GM12878 (cell line): ENCODE results near the gene CEND1.

Experiments used
- NR2C2 ChIP-seq: IDR thresholded peaks from 2 replicates; pipeline ENCODE4 v1.6.1; 2011; ENCODE audit warnings: borderline replicate concordance, low read depth; ENCODE audit not compliant: control insufficient read depth, insufficient read length
- POLR2A ChIP-seq: IDR thresholded peaks from 2 replicates; pipeline ENCODE4 v1.6.1; 2011; ENCODE audit warnings: low read depth, mild to moderate bottlenecking, low read length
- SMAD1 ChIP-seq: fragments of 450-650 bp; IDR thresholded peaks from 2 replicates; pipeline ENCODE4 v1.6.1; 2018; ENCODE audit warnings: mild to moderate bottlenecking, low read depth; ENCODE audit not compliant: partially characterized antibody
- TF ChIP-seq, protein P1 (sequence below), 3 experiments: IDR thresholded peaks in 2 of 3; conservative IDR thresholded peaks in 1 of 3; 2 replicates each; pipeline ENCODE4 v1.5.1; 2011; ENCODE audit warnings: low read depth in 3 of 3, low read length in 3 of 3, mild to moderate bottlenecking in 3 of 3, control low read depth in 2 of 3, moderate library complexity in 2 of 3, inconsistent platforms in 1 of 3, mixed read lengths in 1 of 3; ENCODE audit not compliant: control insufficient read depth in 2 of 3, insufficient read depth in 1 of 3; ENCODE audit errors: extremely low read depth in 1 of 3

GRCh38 chr11:777288-778255 lies 12.3 kb downstream of the CEND1 start, which contains the start of gene GATD1:
- TF ChIP-seq, protein P1, sequence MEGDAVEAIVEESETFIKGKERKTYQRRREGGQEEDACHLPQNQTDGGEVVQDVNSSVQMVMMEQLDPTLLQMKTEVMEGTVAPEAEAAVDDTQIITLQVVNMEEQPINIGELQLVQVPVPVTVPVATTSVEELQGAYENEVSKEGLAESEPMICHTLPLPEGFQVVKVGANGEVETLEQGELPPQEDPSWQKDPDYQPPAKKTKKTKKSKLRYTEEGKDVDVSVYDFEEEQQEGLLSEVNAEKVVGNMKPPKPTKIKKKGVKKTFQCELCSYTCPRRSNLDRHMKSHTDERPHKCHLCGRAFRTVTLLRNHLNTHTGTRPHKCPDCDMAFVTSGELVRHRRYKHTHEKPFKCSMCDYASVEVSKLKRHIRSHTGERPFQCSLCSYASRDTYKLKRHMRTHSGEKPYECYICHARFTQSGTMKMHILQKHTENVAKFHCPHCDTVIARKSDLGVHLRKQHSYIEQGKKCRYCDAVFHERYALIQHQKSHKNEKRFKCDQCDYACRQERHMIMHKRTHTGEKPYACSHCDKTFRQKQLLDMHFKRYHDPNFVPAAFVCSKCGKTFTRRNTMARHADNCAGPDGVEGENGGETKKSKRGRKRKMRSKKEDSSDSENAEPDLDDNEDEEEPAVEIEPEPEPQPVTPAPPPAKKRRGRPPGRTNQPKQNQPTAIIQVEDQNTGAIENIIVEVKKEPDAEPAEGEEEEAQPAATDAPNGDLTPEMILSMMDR (IDR thresholded peaks at IDR 0.05 in 2 of 3, conservative IDR thresholded peaks at IDR 0.05 in 1 of 3; ENCODE audit: control insufficient read depth in 2 of 3, extremely low read depth in 1 of 3, insufficient read depth in 1 of 3, low read depth in 3 of 3, low read length in 3 of 3), result no peak
- TF ChIP-seq SMAD1 (no peak), POLR2A (peak; percentile 88), NR2C2 (no peak)
